ENCODE measurements around the gene H1-8. TPM values are rescaled to one million over a fixed set of nuclear protein-coding genes. Genes with fewer than 3 reads are reported as not detected.

Gene H1-8
- total RNA-seq, 4 donors from 2014 or later, result not detected

GRCh38 chr3:129519896-129520715, 22.9 kb upstream of the H1-8 start:
- in situ Hi-C loops (cut with MboI; ENCODE audit: low sequenced_read_pairs in 4 of 4), result no loop called here
- no peaks in the 10 kb centered on the region for H3K36me3 ChIP-seq
- intact Hi-C loops (cut with DNase I; ENCODE audit: low total_unique reads), result no loop called here

DNA sequence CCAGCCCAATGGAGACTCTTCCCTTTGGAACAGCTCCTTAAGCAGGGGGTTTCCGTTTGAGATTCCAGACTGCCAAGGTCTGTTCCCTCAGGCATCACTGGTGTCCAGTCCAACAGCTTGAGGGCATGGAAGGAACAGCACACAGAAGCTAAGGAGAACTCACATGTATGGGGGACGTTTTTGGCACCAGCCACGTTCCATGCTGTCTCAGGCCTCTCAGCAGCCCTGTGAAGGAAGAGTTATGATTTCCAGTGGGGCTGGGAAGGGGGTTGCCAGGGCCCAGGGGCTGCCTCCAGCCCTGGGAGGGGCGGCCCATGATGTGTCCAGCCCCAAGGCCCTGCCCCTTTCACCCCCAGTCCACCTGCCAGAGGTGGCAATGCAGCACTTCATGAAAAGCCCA, 22.0 kb upstream of the H1-8 start:
- Histone ChIP-seq H3K27me3 (no peaks in the 10 kb centered on the region), H3K9me3 (no peaks in the 10 kb centered on the region), H3K4me3 (no peak overlapping the region), H3K27ac (no peak overlapping the region), H3K36me3 (no peaks in the 10 kb centered on the region), H3K4me1 (no peaks in the 10 kb centered on the region)
- in situ Hi-C loops (cut with MboI; ENCODE audit: low sequenced_read_pairs in 4 of 4), result no loop called here
- no peak for ATAC-seq
- TF ChIP-seq, protein P1, sequence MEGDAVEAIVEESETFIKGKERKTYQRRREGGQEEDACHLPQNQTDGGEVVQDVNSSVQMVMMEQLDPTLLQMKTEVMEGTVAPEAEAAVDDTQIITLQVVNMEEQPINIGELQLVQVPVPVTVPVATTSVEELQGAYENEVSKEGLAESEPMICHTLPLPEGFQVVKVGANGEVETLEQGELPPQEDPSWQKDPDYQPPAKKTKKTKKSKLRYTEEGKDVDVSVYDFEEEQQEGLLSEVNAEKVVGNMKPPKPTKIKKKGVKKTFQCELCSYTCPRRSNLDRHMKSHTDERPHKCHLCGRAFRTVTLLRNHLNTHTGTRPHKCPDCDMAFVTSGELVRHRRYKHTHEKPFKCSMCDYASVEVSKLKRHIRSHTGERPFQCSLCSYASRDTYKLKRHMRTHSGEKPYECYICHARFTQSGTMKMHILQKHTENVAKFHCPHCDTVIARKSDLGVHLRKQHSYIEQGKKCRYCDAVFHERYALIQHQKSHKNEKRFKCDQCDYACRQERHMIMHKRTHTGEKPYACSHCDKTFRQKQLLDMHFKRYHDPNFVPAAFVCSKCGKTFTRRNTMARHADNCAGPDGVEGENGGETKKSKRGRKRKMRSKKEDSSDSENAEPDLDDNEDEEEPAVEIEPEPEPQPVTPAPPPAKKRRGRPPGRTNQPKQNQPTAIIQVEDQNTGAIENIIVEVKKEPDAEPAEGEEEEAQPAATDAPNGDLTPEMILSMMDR (IDR thresholded peaks at IDR 0.05 in 4 of 5, conservative IDR thresholded peaks at IDR 0.05 in 1 of 5), result no peak
- no peak for TF ChIP-seq POLR2A (IDR thresholded peaks at IDR 0.05)
- no peak for DNase-seq
- intact Hi-C loops (cut with DNase I; ENCODE audit: low total_unique reads), result no loop called here

More at GRCh38 chr3:129519896-129520715, 22.9 kb upstream of the H1-8 start:
- ATAC-seq, result no peak
- no peaks in the 10 kb centered on the region for H3K27me3 ChIP-seq
- no peak for DNase-seq
- no peaks in the 10 kb centered on the region for H3K9me3 ChIP-seq
- H3K4me3 ChIP-seq, result no peak overlapping the region
- no peaks in the 10 kb centered on the region for H3K4me1 ChIP-seq
- H3K27ac ChIP-seq, result no peak overlapping the region
- TF ChIP-seq, protein P1 (IDR thresholded peaks at IDR 0.05 in 4 of 5, conservative IDR thresholded peaks at IDR 0.05 in 1 of 5), result no peak
- TF ChIP-seq POLR2A (IDR thresholded peaks at IDR 0.05), result no peak

GRCh38 chr3:129521611-129522010, 21.4 kb upstream of the H1-8 start:
- ATAC-seq, result no peak
- intact Hi-C loops (cut with DNase I; ENCODE audit: low total_unique reads), result no loop called here

GRCh38 chr3:129522953-129523352, 20.0 kb upstream of the H1-8 start:
- in situ Hi-C loops (cut with MboI; ENCODE audit: low sequenced_read_pairs in 4 of 4) (no loop called here), intact Hi-C loops (cut with DNase I; ENCODE audit: low total_unique reads) (no loop called here)
- ATAC-seq (no peak), DNase-seq (no peak)
- H3K9me3 ChIP-seq, result no peaks in the 10 kb centered on the region
- H3K4me1 ChIP-seq, result no peaks in the 10 kb centered on the region
- no peaks in the 10 kb centered on the region for H3K27me3 ChIP-seq
- no peak for TF ChIP-seq POLR2A (IDR thresholded peaks at IDR 0.05)
- TF ChIP-seq, protein P1 (IDR thresholded peaks at IDR 0.05 in 4 of 5, conservative IDR thresholded peaks at IDR 0.05 in 1 of 5), result no peak
- no peak overlapping the region for H3K4me3 ChIP-seq
- H3K36me3 ChIP-seq, result no peaks in the 10 kb centered on the region
- H3K27ac ChIP-seq, result no peak overlapping the region

More at GRCh38 chr3:129521611-129522010, 21.4 kb upstream of the H1-8 start:
- Histone ChIP-seq H3K27ac (no peak overlapping the region), H3K36me3 (no peaks in the 10 kb centered on the region), H3K4me3 (no peak overlapping the region), H3K27me3 (no peaks in the 10 kb centered on the region), H3K4me1 (no peaks in the 10 kb centered on the region), H3K9me3 (no peaks in the 10 kb centered on the region)
- no peak for TF ChIP-seq POLR2A (IDR thresholded peaks at IDR 0.05)
- TF ChIP-seq, protein P1 (IDR thresholded peaks at IDR 0.05 in 4 of 5, conservative IDR thresholded peaks at IDR 0.05 in 1 of 5), result no peak
- in situ Hi-C loops (cut with MboI; ENCODE audit: low sequenced_read_pairs in 4 of 4), result no loop called here
- DNase-seq, result no peak

Measured in gastrocnemius medialis (tissue), 4 donors.